IMR-90 (cell line): ENCODE results near the gene PPM1M. TPM values are rescaled to one million over a fixed set of nuclear protein-coding genes. Genes with fewer than 3 reads are reported as not detected.
A peak's percentile ranks its signal among the peaks of the same experiment; 100 is the strongest.

ENCODE experiments used
- ATAC-seq: fragments of 200-7000 bp; cut with Tn5 transposase; 2 replicates; pipeline ENCODE4 v1.9.1; 2020; ENCODE audit warnings: low read depth, mild to moderate bottlenecking, moderate library complexity
- BruUV-seq: library from RNA; stranded (reverse); fragments of 400-500 nt; replicated peaks from 2 replicates; lab custom pipeline; 2021; lab: Mats Ljungman, UMichigan
- CTCF ChIA-PET: fragments of 300-600 bp; formaldehyde crosslinking; extraction: SDS; loops from one replicate; lab custom pipeline; 2021; ENCODE audit warnings: antibody characterized with exemption; lab: Yijun Ruan, JAX
- POLR2A ChIA-PET: fragments of 300-600 bp; sonication (Branson Sonifier 250); formaldehyde crosslinking; loops from one replicate; lab custom pipeline; 2022; ENCODE audit warnings: antibody characterized with exemption; ENCODE audit not compliant: unreplicated experiment; lab: Charles Lee
- DNase-seq: peaks from one replicate; pipeline ENCODE4 v3.0.0; 2013
- H2AFZ ChIP-seq: replicated peaks from 2 replicates; pipeline ENCODE3; 2013; ENCODE audit warnings: low read length, mild to moderate bottlenecking; ENCODE audit not compliant: poor library complexity
- H2AK5ac ChIP-seq: 2 replicates; pipeline ENCODE4 v1.6.1; 2013; ENCODE audit warnings: low read depth, low read length, inconsistent platforms
- H2AK9ac ChIP-seq: replicated peaks from 2 replicates; pipeline ENCODE3; 2013; ENCODE audit warnings: mild to moderate bottlenecking, low read depth, low read length, moderate library complexity; ENCODE audit not compliant: poor library complexity
- H2BK120ac ChIP-seq: 2 replicates; pipeline ENCODE4 v1.6.1; 2013; ENCODE audit warnings: low read depth, low read length, inconsistent platforms
- H2BK15ac ChIP-seq: 3 replicates; pipeline ENCODE4 v1.6.1; 2013; ENCODE audit warnings: low read depth, low read length, inconsistent platforms
- H2BK20ac ChIP-seq: 2 replicates; pipeline ENCODE4 v1.6.1; 2013; ENCODE audit warnings: low read depth, mild to moderate bottlenecking, inconsistent platforms, low read length, moderate library complexity
- H2BK5ac ChIP-seq: 2 replicates; pipeline ENCODE4 v1.6.1; 2013; ENCODE audit warnings: mild to moderate bottlenecking, low read depth, low read length, inconsistent platforms; ENCODE audit not compliant: poor library complexity, severe bottlenecking
- H3K14ac ChIP-seq: replicated peaks from 2 replicates; pipeline ENCODE4 v1.6.1; 2013; ENCODE audit warnings: low read depth, low read length, inconsistent platforms
- H3K18ac ChIP-seq: 2 replicates; pipeline ENCODE4 v1.6.1; 2013; ENCODE audit warnings: low read depth, low read length, control low read depth
- H3K23ac ChIP-seq: 2 replicates; pipeline ENCODE4 v1.6.1; 2013; ENCODE audit warnings: low read depth, low read length, inconsistent platforms
- H3K27ac ChIP-seq: 2 replicates; pipeline ENCODE4 v1.5.1; 2013; ENCODE audit warnings: mild to moderate bottlenecking, control low read depth, low read length; ENCODE audit not compliant: insufficient read depth
- H3K27me3 ChIP-seq: 2 replicates; pipeline ENCODE4 v1.6.1; 2013; ENCODE audit warnings: low read length; ENCODE audit not compliant: control insufficient read depth, insufficient read depth
- H3K36me3 ChIP-seq: 2 replicates; pipeline ENCODE4 v1.6.1; 2013; ENCODE audit warnings: low read length, mixed read lengths; ENCODE audit not compliant: control insufficient read depth, insufficient read depth
- H3K4ac ChIP-seq: 2 replicates; pipeline ENCODE4 v1.6.1; 2013; ENCODE audit warnings: low read depth, low read length, inconsistent platforms
- H3K4me1 ChIP-seq: 2 replicates; pipeline ENCODE4 v1.6.1; 2013; ENCODE audit warnings: low read length, mixed read lengths; ENCODE audit not compliant: control insufficient read depth, insufficient read depth
- H3K4me2 ChIP-seq: 2 replicates; pipeline ENCODE4 v1.6.1; 2013; ENCODE audit warnings: low read depth, mild to moderate bottlenecking, control low read depth, low read length, moderate library complexity
- H3K4me3 ChIP-seq: 2 replicates; pipeline ENCODE4 v1.5.1; 2013; ENCODE audit warnings: low read depth, mild to moderate bottlenecking, control low read depth, low read length, moderate library complexity; ENCODE audit not compliant: insufficient read depth
- H3K56ac ChIP-seq: 2 replicates; pipeline ENCODE4 v1.6.1; 2013; ENCODE audit warnings: low read length, inconsistent platforms; ENCODE audit not compliant: insufficient read depth; ENCODE audit errors: extremely low read depth
- H3K79me1 ChIP-seq, 2 experiments: 2 replicates each; pipeline ENCODE4 v1.6.1; 2013; ENCODE audit warnings: low read length in 2 of 2, inconsistent platforms in 1 of 2, low read depth in 1 of 2
- H3K9ac ChIP-seq: 2 replicates; pipeline ENCODE4 v1.6.1; 2013; ENCODE audit warnings: low read depth, low read length, control low read depth
- H3K9me1 ChIP-seq: 2 replicates; pipeline ENCODE4 v1.6.1; 2013; ENCODE audit warnings: low read length, inconsistent platforms; ENCODE audit not compliant: insufficient read depth
- H3K9me3 ChIP-seq: 2 replicates; pipeline ENCODE4 v1.6.1; 2013; ENCODE audit warnings: low read length; ENCODE audit not compliant: control insufficient read depth, insufficient read depth
- H4K20me1 ChIP-seq: 2 replicates; pipeline ENCODE4 v1.6.1; 2013; ENCODE audit warnings: low read length, inconsistent platforms; ENCODE audit not compliant: insufficient read depth
- H4K5ac ChIP-seq: 2 replicates; pipeline ENCODE4 v1.6.1; 2013; ENCODE audit warnings: mild to moderate bottlenecking, low read depth, low read length, control low read depth
- H4K8ac ChIP-seq, 2 experiments: 2 replicates each; pipeline ENCODE4 v1.6.1; 2013; ENCODE audit warnings: low read depth in 2 of 2, low read length in 2 of 2, control low read depth in 1 of 2, inconsistent platforms in 1 of 2
- H4K91ac ChIP-seq: 2 replicates; pipeline ENCODE4 v1.6.1; 2013; ENCODE audit warnings: low read depth, low read length, inconsistent platforms; ENCODE audit not compliant: insufficient read depth
- BHLHE40 ChIP-seq: fragments of 150-350 bp; IDR thresholded peaks from 2 replicates; pipeline ENCODE4 v1.6.1; 2016; ENCODE audit warnings: mild to moderate bottlenecking, low read depth, low read length
- CHD1 ChIP-seq: IDR thresholded peaks from 2 replicates; pipeline ENCODE4 v1.6.1; 2012; ENCODE audit warnings: low read depth, low read length, improper control_type of control experiment
- CTCF ChIP-seq: conservative IDR thresholded peaks from 2 replicates; pipeline ENCODE4 v1.5.1; 2012; ENCODE audit warnings: mild to moderate bottlenecking, low read depth, low read length, improper control_type of control experiment
- ELK1 ChIP-seq: fragments of 150-350 bp; IDR thresholded peaks from 2 replicates; pipeline ENCODE4 v1.6.1; 2016; ENCODE audit warnings: low read depth, mild to moderate bottlenecking, low read length, moderate library complexity, borderline replicate concordance
- FOS ChIP-seq: fragments of 150-350 bp; IDR thresholded peaks from 2 replicates; pipeline ENCODE4 v1.6.1; 2016; ENCODE audit warnings: low read depth, low read length
- MAFK ChIP-seq: IDR thresholded peaks from 2 replicates; pipeline ENCODE4 v1.6.1; 2012; ENCODE audit warnings: low read depth, low read length, improper control_type of control experiment
- MAZ ChIP-seq: IDR thresholded peaks from 2 replicates; pipeline ENCODE4 v1.6.1; 2012; ENCODE audit warnings: low read depth, mild to moderate bottlenecking, low read length, improper control_type of control experiment, moderate library complexity, borderline replicate concordance
- MXI1 ChIP-seq: IDR thresholded peaks from 2 replicates; pipeline ENCODE4 v1.6.1; 2012; ENCODE audit warnings: low read depth, mild to moderate bottlenecking, low read length, moderate library complexity, borderline replicate concordance
- NFE2L2 ChIP-seq: fragments of 150-350 bp; IDR thresholded peaks from 2 replicates; pipeline ENCODE4 v1.6.1; 2016; ENCODE audit warnings: low read depth, mild to moderate bottlenecking, low read length
- POLR2A ChIP-seq: IDR thresholded peaks from 2 replicates; pipeline ENCODE4 v1.6.1; 2012; ENCODE audit warnings: mild to moderate bottlenecking, low read depth, low read length
- RAD21 ChIP-seq: IDR thresholded peaks from 2 replicates; pipeline ENCODE4 v1.6.1; 2012; ENCODE audit warnings: low read length, improper control_type of control experiment
- RCOR1 ChIP-seq: IDR thresholded peaks from 2 replicates; pipeline ENCODE4 v1.6.1; 2012; ENCODE audit warnings: mild to moderate bottlenecking, low read length, improper control_type of control experiment; ENCODE audit not compliant: insufficient replicate concordance
- RFX5 ChIP-seq: IDR thresholded peaks from 2 replicates; pipeline ENCODE4 v1.8.0; 2012; ENCODE audit warnings: low read depth, mild to moderate bottlenecking, low read length, moderate library complexity
- SMC3 ChIP-seq: fragments of 150-350 bp; IDR thresholded peaks from 2 replicates; pipeline ENCODE4 v1.6.1; 2016; ENCODE audit warnings: low read depth, mild to moderate bottlenecking, antibody characterized with exemption, low read length, moderate library complexity
- USF2 ChIP-seq: fragments of 150-350 bp; IDR thresholded peaks from 2 replicates; pipeline ENCODE4 v1.6.1; 2017; ENCODE audit warnings: mild to moderate bottlenecking, antibody characterized with exemption, low read length, low read depth
- WGBS, 2 experiments: methylation state at CpG; one replicate each; pipeline versions ENCODE4 v1.1.5 to v1.1.7; 2013; ENCODE audit warnings: missing lambda C conversion rate in 2 of 2; ENCODE audit not compliant: insufficient read length in 1 of 2; ENCODE audit errors: extremely low coverage in 2 of 2; 5-methylcytosine and 5-hydroxymethylcytosine counted together
- dilution Hi-C: fragments of 300-500 bp; cut with HindIII; formaldehyde crosslinking; loops from one replicate; pipeline ENCODE4 v1.14.3; 2018; ENCODE audit warnings: low sequenced_read_pairs; ENCODE audit not compliant: unreplicated experiment
- in situ Hi-C: fragments of 300-500 bp; cut with MboI; formaldehyde crosslinking; loops from 3 replicates; pipeline ENCODE4 v1.14.3; 2019; ENCODE audit warnings: low sequenced_read_pairs, inconsistent platforms, mixed read lengths
- intact Hi-C: fragments of 100-400 bp; cut with micrococcal nuclease; formaldehyde crosslinking; loops from 2 replicates; pipeline ENCODE4 v1.10.0; 2022
- polyA plus RNA-seq, 3 experiments: library from polyadenylated mRNA; depleted of rRNA; stranded (reverse); fragments of >200 nt; gene quantifications; 2 replicates each; pipeline ENCODE4 v1.2.3, GENCODE V29; 2012; ENCODE audit warnings: low replicate concordance in 1 of 3
- total RNA-seq: library from RNA; depleted of rRNA; stranded (reverse); fragments of >200 nt; gene quantifications from 2 replicates; pipeline ENCODE4 v1.2.3, GENCODE V29; 2012

Gene PPM1M
- total and polyA plus RNA-seq, 2 of the 4 experiments (the other 2 are of a cell fraction), result 12.2 to 18.1 TPM

- Histone ChIP-seq H4K20me1 (peaks cover 25% of the 10 kb centered on the region), H2BK20ac (no peak overlapping the region), H3K79me1 (peaks cover 14 to 70% of the 10 kb centered on the region in 2 experiments), H3K4ac (no peak overlapping the region), H3K9me1 (peaks cover 33% of the 10 kb centered on the region), H2AK5ac (no peak overlapping the region), H2BK15ac (no peak overlapping the region), H3K4me3 (no peak overlapping the region), H4K91ac (no peak overlapping the region), H3K14ac (no peak overlapping the region), H3K4me2 (no peak overlapping the region), H2AFZ (peak overlapping the region; percentile 34), H3K4me1 (peaks cover 19% of the 10 kb centered on the region), H2BK5ac (no peak overlapping the region), H3K9ac (no peak overlapping the region), H3K27ac (no peak overlapping the region), H3K9me3 (no peaks in the 10 kb centered on the region), H3K18ac (no peak overlapping the region), H3K23ac (no peak overlapping the region), H3K27me3 (no peaks in the 10 kb centered on the region), H3K36me3 (peaks cover 40% of the 10 kb centered on the region), H4K8ac (no peak overlapping the region), H3K56ac (no peak overlapping the region), H2BK120ac (no peak overlapping the region), H4K5ac (no peak overlapping the region), H2AK9ac (peak overlapping the region; percentile 66)
- BruUV-seq, result no TSS peak
- ATAC-seq (no peak), DNase-seq (no peak)
- 73% methylated on average over 4 of the region's 10 CpGs; no CpG with 5 or more reads in 1 of the 2 experiments for WGBS, 2 experiments
- ChIA-PET CTCF (no interaction called here), POLR2A (interaction anchor here (0.5 kb wide), 1 partner anchor 29 kb away, joined by 8 read pairs; the partner anchor contains the start of gene WDR82)
- intact Hi-C loops, result no loop called here
- in situ Hi-C loops, result no loop called here
- dilution Hi-C loops, result no loop called here
- TF ChIP-seq RFX5 (no peak), MXI1 (no peak), CTCF (no peak), RAD21 (no peak), SMC3 (no peak), NFE2L2 (no peak), MAFK (no peak), ELK1 (no peak), MAZ (no peak), USF2 (no peak), CHD1 (no peak), FOS (no peak), POLR2A (no peak), BHLHE40 (no peak), RCOR1 (no peak)
Observed at GRCh38 chr3:52248816-52249547, 3.4 kb downstream of the PPM1M start.
